Stimulated activated CD8-positive, alpha-beta memory T cell treated with anti-CD3 and anti-CD28 coated beads, Interleukin-4, amount 100 ng/mL, for 48 hours (primary cell): ENCODE measurements around the gene FUT7.

Experiments
- DNase-seq: peaks from one replicate; pipeline ENCODE4 v3.0.0-alpha.2; 2020

Gene FUT7

GRCh38 chr9:137032858-137033257 is 970 bp upstream of the FUT7 start:
- no peak for DNase-seq

DNA sequence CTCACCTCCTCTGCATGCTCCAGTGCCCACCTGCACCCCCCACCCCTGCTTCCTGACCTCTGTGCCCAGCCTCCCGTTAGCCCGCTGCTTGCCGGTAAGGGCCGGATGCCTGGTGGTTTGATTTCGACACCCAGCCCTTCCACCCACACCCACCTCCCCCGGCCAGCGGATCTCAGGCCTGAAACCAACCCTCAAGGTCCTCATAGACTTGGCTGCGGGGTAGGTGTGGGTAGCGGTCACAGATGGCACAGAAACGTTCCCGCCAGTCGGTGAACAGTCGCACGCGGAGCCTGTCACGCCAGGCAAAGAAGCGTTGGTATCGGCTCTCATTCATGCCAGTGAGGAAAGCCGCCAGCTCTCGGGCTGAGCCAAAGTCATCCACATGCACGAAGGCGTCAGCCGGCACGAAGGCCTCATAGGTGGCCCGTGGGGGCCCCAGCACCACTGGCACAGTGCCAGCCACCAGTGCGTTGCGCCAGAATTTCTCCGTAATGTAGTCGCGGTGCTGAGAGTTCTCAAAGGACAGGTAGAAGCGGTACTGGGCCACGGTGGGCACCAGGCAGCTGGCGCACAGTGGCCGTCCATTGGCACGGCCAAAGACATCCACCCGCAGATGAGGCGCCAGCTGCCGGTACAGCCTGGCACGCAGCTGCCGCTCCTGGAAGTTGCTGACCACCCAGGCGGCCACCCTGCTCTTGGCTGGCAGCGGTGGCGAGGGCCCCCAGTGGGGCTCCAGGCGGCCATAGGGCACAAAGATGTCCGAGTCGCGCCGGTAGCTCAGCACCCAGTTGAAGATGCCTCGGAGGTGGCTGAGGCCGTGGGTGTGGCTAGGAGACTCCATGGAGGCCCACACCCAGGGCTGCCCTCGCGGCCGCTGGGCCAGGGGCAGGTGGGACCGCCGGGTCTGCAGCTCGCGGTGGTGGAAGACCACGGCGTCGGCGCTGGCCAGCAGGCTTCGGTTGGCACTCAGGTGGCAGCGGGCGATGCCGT is 1.1 kb downstream of the FUT7 start:
- peak; percentile 73 for DNase-seq

GRCh38 chr9:137030006-137030405 is 1.9 kb downstream of the FUT7 start:
- DNase-seq: no peak

DNA sequence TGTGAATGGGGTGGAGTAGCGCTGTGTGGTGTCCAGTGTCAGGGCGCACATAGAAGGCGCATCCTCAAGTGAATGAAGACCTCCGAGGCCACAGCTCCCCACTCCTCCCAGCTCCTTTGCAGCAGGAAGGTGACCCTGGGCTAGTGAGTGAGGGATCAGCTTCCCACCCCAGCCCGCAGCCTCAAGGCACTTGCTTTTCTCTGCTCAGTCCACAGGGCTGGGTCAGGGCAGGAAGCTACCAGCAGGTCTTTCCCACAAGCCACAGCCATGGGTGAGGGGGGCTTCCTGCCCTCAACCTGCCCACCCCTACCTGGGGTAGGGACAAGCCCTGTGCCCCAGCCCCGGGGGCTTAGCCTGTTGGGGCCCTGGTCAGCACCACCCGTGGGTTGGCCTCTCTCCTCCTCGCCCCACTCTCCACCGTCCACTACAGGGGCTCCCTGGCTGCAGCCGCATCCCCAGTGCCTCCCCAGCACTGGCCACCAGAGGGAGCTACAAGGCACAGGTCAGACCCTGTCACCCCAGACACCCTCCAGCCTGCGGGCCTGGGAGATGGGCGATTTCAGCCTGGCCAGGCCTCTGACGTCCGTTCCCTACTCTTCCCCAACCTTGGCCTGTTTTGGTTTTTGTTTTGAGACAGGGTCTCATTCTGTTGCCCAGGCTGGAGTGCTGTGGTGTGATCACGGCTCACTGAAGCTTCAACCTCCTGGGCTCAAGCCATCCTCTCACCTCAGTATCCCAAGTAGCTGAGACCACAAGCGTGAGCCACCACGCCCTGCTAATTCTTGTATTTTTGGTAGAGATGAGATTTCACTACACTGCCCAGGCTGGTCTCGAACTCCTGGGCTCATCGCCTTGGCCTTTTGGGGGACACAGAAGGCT is 2.6 kb downstream of the FUT7 start:
- DNase-seq: peak; percentile 91

DNA sequence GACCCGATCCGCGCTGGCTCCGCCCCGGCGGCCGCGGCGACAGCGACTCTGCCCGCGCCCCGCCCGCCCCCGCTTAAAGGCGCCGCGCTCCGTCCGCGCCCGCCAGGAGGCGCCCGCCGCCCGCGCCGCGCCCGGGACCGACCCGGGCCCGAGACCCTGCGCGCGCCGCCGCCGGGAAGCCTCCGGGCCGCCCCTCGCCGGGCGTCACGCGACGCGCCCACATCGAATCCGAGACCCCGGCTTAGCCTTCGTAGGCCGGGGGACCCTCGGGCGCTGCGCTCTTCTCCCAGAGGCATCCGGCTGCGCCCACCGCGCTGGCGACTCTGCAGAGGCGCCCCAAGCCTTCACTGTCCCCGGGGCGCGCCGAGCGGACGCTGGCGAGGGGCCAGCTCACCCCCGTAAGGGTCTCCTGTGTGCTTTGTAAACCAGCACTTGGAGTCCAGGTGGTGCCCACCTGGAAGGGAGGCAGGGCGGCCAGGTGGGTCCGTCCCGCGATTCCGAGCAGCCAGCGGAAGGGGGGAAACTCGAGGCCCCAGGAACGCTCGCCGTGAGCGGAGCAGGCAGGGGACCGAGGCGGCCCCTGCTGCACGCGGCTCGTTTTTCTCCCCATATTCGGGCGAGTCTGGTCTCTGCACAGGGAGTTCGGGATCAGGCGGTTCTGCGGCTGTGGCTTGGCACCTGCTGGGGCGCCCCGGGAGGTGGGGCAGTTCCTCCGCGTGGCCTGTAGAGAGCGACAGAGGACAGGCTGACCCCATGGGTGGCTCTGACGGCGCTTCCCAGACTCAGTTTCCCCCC is 3.4 kb downstream of the FUT7 start:
- peak; percentile 79 for DNase-seq

- DNase-seq: no peak
These were observed 4.3 kb downstream of the FUT7 start, which contains the start of gene ABCA2 for GRCh38 chr9:137027369-137028262. TSS of gene ABCA2 (minus strand) at chr9:137028237. CDS start at chr9:137028140, 97 bp downstream.

GRCh38 chr9:137026828-137027227 is 5.1 kb downstream of the FUT7 start:
- DNase-seq: no peak

DNA sequence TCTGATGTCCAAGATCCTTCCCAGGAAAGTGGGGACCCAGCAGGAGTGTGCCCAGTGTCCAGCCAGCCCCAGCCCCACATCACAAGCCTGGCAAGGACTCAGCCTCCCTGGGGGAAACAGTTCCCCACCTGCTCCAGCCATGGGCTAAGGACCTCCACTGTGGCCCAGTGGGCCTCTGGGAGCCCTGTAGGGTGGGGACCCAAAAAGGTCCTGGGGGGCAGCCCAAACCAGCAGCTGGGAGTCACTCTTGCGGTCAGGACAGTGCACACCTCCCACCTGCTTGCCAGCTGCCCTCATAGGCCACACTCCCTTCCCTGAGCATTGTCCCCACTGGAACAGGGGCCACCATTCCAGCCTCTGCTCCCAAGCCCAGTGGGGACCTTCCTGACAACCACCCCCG is 5.5 kb downstream of the FUT7 start:
- no peak for DNase-seq

- no peak for DNase-seq
These were observed 6.3 kb downstream of the FUT7 start for GRCh38 chr9:137025517-137025966.

DNA sequence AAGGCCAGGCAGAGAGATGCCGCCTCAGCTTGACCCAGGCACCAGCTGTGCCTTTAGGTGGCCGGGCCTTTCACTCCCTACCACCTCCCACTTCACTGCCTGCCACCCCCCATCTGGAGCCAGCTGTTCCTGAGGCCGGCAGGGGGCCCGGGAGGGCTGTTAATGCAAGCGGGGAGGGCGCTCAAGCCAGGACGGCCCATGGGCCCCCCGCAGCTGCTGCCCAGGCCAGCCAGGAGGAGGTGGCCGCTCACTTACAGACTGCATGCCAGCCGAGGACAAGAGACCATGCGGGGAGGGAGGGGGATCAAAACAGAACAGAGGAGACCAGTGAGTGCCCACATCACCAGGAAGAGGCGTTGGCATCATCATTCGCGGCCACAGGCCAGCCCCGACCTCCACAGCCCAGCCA is 8.3 kb downstream of the FUT7 start:
- DNase-seq: no peak

GRCh38 chr9:137023157-137023556 is 8.7 kb downstream of the FUT7 start:
- DNase-seq: no peak

GRCh38 chr9:137022662-137023008 is 9.3 kb downstream of the FUT7 start:
- DNase-seq: no peak

DNA sequence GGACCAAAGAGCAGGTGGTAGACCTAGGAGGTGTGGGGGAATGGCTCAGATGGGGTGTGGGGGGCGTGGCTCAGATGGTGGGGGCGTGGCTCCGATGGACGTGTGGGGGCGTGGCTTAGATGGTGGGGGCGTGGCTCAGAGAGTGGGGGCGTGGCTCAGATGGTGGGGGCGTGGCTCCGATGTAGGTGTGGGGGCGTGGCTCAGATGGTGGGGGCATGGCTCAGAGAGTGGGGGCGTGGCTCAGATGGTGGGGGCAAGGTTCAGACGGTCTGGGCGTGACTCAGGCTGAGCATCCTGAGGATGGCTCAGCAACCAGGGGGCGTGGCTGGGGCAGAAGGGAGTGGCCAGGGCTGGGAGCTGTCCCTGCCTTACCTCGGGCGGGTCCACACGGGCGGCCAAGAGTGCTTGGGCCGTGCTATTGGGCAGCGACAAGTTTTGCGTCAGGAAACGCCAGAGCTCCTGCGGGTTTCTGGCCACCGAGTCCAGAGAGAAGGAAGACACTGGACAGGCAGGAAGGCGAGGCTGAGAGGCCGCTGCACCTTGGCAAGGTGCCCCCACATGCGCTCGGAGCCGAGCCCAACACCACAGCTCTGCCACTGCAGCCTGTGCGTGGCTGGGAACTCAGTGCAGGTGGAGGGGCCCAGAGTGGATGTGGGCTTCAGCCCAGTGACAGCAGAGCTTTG is 9.8 kb downstream of the FUT7 start:
- peak; percentile 91 for DNase-seq

GRCh38 chr9:137021568-137021978 is 10.3 kb downstream of the FUT7 start:
- no peak for DNase-seq

DNA sequence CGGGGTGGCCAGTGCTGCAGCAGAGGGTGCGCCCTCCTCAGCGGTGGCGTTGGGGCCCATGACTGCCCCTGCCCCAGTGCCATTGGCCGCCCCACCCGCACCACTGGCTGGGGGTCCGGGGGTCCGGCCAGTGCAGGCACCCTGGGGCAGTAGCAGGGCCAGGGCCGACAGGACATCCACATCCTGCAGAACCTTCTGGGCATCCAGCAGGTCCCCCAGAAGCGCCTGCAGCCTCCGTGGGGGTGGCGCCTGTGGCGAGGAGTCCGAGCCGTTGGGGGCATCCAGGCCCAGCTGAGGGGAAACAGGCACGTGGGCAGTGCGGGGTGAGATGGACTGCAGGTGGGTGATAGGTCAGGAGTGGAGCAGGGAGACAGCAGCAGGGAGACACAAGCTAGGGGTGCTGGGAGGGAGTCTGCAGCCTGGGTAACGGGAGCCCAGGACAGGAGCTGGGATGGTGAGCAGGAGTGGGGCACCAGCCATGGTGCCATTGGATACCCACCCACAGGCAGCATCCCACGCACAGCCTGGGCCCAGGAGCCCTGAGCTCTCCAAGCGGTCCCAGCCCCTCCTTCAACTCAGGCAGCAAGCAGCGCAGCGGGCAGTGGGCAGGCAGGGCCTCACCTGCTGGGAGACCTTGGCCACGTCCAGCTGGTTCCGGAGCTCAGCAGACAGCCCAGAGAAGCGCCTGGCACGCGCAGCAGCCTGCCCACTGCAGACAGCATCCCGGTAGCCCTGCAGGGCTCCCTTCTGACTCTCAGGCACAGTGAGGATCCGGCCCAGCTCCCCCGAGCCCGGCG is 10.9 kb downstream of the FUT7 start:
- no peak for DNase-seq

- DNase-seq: no peak
These were observed 11.8 kb downstream of the FUT7 start for GRCh38 chr9:137019891-137020683.

DNA sequence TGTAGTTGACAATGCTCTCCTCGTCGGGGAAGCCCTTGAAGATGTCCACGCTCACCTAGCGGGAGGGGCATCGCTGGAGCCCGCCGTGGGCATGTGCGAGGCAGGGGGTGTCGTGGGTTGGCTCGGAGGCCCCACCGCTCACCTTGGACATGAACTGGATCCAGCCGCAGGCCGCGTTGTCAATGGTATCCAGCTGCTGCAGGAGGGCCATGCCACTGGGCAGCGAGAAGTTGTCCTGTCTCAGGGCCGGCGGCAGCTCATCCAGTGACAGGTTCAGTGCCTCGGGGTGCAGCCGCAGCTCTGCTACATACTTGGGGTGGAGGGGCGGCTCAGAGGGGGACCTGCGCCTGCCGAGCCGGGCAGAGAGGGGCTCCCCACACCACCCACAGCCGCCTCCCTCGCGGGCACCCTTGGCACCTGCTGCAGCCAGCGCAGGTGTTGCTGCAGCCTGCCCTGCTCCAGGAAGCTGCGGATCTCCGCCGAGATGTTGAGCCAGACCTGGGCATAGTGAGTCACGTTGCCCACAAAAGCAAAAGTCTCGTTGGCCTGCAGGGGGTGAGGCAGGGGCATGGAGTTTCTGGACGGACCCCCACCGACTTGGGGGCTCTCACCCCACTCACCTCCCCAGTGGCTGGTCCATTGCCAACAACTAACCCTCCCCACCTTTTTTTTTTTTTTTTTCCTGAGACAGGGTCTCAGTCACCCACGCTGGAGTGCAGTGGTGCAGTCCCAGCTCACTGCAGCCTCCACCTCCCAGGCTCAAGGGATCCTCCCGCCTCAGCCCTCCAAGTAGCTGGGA is 12.9 kb downstream of the FUT7 start:
- no peak for DNase-seq

DNA sequence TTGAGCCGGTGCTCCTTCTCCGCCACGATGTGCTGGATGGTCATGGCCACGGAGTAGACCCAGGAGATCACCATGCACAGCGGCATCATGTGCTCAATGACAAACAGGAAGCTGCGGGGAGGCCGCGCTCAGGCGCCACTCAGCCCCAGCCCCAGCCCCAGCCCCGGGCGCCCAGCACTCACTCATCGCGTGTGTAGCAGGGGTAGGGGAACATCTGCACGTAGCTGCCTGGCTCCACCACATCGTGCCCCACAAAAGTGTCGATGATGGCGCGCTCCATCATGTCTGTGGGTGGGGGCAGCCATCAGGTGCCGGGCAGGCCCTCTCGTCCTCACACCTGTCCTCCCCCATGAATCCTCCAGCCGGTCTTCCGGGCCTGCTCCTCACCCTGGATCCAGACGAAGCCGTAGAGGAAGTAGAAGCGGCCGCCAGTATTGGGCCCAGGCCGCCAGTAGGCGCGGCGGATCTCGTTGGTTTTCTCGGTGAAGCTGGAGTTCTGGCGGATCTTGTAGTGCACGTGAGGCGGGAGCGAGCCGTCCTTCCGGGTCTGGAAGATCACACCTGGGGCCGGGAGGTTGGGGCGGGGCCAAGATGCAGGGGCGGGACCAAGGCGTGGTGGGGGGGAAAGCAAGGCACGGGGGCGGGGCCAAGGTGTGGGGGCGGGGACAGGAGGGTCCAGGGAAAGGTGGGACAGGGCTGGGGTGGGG is 13.9 kb downstream of the FUT7 start:
- DNase-seq: no peak
